ENCODE data around the gene LRRC55. TPM values are rescaled to one million over a fixed set of nuclear protein-coding genes. Genes with fewer than 3 reads are reported as not detected.
"Not testable (repeated sequence)": the region's sequence is repeated elsewhere in the genome, so short reads cannot be mapped to it uniquely, and the experiment has no call there.

The LRRC55 gene
- total RNA-seq, 1 donor from 2014 or later = not detected

- DNase-seq (ENCODE audit: low spot score) = no peak
Measured at GRCh38 chr11:57161351-57161750, 20.4 kb upstream of the LRRC55 start.

DNA sequence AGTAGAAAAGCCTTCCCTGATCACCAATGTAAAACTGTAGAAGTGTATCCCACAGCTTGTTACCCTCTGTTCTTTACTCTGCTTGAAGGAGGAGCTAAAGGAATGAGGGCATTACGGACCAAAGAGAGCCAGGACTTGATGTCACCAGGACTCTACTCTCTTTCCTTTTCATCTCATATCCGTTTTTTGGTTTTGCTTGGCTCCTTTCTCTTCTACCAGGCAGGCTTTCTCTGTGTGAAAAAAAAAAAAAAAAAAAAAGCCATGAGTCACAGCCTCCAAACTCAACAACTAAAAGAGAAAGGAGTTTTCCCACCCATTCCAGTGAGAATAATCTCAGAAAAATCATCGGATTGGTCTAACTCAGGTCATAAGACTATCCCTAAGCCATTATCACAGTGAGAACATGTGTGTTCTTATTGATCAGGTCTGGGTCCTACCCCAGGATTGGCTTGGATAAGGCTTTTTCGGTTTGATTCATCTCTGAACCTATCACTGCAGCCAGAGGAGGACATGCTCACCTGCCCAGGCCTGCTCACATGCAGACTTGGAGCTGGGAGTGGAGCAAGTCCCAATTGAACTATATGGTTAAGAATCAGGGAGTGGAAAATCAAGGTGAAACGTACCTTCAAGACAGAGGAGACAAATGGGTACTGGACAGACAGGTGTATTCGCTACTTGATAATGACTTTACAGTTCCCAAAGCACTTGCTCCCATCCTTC, 19.4 kb upstream of the LRRC55 start:
- no peak for DNase-seq (ENCODE audit: low spot score)

DNA sequence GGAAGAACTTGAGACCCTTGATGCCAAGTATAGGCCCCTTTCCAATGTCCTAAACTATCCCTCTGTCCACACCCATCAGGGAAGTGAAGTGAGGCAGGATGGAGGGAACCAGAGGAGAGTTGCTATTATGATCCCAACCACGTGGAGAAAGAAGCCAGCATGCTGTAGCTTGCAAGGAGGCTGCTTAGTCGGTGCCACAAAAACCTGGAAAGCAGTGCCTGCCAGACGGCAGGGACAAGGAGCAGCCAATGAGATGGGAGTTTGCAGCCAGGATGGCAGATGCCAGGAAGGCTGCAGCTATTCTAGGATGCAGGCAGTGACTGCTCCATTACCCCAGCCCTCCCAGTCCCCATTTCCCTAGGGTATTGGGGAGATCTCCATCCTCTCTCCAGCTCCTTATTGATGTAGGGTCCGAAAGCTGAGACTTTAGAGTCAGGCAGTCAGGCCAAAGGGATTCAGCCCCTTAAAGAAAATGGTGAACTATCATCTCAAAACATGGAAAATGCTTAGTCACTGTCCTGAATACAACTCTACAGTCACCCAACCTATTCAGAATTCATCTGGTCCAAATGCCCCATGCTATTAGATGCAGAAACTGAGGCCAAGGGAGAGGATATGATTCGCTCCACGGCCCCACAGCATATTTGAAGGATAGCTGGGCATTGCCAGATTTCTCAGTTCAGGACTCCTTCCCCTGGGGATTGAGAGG, 18.4 kb upstream of the LRRC55 start:
- no peak for DNase-seq (ENCODE audit: low spot score)

- no peak for DNase-seq (ENCODE audit: low spot score)
Measured at GRCh38 chr11:57164317-57164716, 17.4 kb upstream of the LRRC55 start.

- DNase-seq (ENCODE audit: low spot score) = no peak
Measured at GRCh38 chr11:57167125-57167846, 14.5 kb upstream of the LRRC55 start.

- DNase-seq (ENCODE audit: low spot score) = not testable (repeated sequence)
Measured at GRCh38 chr11:57169732-57170313, 11.9 kb upstream of the LRRC55 start.

DNA sequence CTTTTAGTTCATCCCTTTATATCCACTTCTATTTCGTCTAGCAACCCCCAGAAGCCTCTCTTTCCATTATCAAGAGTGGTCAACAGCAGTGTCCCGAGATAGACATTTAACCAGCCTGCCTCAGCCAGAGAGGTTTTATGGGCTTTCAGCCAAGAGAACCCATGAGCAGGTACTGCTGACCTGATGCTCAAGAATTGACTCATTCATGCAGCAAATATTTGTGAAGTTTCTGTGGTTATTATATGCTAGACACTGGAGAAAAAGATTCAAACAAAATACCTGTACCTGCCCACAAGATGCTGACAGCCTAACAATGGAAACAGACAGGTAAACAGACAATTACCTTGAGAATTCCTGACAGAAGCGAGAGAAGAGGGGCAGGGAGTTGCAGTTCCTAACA, 9.7 kb upstream of the LRRC55 start:
- DNase-seq (ENCODE audit: low spot score) = no peak

- no peak for DNase-seq (ENCODE audit: low spot score)
Measured at GRCh38 chr11:57174656-57175055, 7.1 kb upstream of the LRRC55 start.

GRCh38 chr11:57175478-57175877, 6.3 kb upstream of the LRRC55 start:
- no peak for DNase-seq (ENCODE audit: low spot score)

DNA sequence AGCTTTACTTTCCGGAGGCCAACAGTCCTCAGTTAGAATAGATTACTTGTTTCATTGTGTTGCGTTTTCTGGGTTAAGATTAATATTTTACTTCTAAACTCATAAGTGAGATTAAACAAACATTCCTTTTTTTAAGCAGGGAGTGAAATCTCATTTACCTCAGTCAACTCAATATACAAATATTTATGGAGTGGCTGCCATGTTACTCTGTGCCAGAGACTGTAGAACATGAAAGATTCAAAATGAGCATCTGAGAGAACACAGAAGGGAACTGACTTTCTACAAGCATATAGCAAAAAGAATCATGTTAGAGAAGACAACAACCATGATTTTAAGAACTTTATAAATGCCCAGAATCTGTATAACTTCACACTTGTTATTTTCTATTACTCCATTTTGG, 3.4 kb upstream of the LRRC55 start:
- DNase-seq (ENCODE audit: low spot score) = no peak

DNA sequence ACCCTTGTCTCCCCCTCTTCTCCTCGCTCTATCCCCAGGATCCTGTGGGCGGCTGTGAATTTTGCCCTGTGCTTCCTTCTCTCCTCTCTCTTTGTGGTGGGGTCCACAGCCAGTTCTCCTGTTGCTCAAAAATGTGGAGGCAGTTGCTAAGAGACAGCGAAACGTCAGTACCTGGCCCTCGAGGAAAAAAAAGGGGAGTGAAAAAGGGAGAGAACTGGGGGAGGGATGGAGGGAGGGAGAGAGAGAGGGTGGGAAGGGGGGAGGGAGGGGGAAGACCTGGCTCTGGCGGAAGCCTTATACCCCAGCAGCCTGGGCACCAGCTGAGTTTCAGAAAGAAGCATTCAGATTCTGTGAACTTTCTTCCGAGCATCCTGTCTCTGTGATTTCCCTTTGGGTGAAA, 2.1 kb upstream of the LRRC55 start:
- DNase-seq (ENCODE audit: low spot score) = no peak

DNA sequence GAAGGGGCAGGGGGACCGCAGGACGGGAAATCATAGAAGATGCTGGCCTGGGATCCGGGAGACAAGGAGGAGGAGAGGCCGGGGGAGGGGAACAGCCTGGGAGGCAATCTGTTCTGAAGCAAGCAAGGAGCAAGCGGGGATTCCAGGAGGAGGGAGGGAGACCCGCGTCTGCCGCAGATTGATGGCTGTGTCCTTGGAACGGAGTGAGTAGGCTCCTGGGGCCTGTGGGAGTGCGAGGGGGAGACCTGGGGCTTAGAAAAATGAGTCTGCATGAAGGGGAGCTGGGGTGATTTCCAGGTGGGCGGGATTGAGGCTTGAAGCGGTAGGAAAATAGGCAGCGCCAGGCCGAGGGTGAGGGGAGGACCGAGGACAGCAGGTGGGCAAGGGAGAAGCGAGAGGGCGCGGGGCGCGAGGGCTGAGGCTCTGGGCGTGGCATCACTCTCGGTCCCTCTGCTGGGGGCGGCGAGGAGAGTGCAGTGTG, 1.6 kb upstream of the LRRC55 start:
- DNase-seq (ENCODE audit: low spot score) = no peak

- no peak for DNase-seq (ENCODE audit: low spot score)
Measured at GRCh38 chr11:57180964-57181363, 789 bp upstream of the LRRC55 start.

DNA sequence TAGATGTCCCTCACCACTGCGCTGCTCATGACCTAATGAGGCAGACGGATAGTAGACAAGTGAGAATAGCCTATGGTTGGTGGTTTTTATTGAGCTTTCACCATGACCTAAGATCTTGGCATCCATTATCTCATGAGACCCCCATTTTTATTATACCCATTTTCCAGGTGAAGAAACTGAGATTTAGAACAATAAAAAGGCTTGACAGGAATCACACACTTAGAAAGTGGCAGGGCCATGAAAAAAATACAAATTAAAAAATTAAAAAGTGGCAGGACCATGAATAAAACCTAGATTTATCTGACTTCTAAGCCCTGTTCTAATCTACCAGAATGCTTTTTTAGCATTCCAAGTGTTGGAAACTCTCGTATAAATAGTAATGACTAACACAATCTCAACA, 1.1 kb downstream of the LRRC55 start:
- no peak for DNase-seq (ENCODE audit: low spot score)

GRCh38 chr11:57190548-57190947, 8.8 kb downstream of the LRRC55 start:
- DNase-seq (ENCODE audit: low spot score) = no peak

DNA sequence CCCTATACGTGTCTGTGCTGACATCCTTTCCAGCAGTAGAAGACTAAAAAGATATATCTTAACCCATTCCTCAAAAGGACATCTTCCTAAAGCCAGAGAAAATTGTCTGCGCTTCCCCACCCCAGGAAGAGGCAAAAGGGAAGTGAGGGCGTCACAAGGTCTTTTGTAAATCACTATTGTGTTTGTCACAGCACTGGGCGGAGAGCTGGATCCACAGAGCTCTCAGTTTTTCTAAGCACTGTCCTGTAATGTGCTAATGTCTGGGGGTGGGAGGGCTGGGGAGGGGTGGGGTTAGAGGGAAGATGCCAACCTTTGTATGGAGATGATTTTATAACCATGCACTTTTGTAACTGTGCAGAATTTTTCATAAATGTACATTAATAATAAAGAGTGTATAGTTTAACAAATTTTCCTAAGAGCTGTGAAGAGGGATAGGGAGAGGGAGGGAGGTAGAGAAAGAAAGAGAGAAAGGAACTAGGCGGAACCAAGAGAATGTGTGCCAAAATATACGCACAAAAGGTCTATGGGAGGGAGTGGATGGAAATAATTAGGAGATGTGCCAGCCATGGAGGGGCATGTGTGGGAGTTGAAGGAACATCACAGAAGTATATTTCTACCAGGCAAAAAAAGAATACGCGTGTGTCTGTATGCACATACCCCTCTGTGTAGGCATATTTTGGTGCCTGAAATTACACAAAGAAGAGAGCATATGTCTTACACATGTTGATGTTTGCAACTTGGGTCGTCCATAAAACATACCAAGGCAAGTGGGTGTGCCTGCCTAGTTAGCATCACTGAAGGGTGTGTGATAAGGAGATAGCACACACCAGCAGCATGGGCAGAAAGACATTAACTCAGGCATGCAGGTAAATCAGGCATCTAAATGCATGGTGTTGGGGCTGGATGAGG, 9.8 kb downstream of the LRRC55 start:
- no peak for DNase-seq (ENCODE audit: low spot score)

DNA sequence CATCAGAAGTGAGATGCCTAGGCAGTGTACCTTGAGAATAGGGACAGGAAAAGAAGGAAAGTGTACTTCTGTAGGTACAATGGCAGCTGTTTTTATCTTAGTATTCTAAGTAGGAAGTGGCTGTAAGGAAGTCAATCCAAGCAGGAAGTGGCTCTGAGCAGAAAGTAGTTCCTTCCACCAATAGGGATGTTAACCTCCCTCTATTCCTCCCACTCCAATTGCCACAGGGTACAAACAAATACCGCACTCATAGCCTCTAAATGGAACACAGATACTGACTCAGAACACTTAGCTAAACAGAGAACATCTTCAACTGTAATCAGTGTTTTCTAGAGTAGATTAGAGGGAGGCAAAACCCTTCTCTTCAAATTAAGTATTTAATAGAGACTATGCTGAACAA, 10.6 kb downstream of the LRRC55 start:
- no peak for DNase-seq (ENCODE audit: low spot score)

DNA sequence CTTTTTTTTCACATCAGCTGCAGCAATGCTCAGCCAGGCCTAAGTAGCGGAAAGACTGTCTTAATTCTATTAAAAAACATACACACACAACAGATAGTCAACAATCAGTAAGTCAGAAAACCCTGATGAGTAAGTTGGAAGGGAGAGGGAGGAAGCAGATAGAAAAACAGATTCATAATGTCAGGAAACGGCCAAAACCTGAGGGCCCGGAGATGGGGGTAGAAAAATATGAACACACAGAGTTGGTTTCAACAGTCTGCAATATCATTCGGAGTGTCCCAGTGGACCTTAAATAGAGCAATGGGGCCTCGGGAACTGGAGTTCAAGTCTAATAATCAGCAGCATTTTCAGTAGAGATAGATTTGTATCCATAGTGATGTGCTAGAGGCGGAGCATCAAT, 14.8 kb downstream of the LRRC55 start:
- DNase-seq (ENCODE audit: low spot score) = no peak

GRCh38 chr11:57197762-57198161, 16.0 kb downstream of the LRRC55 start:
- DNase-seq (ENCODE audit: low spot score) = no peak

GRCh38 chr11:57199330-57199729, 17.6 kb downstream of the LRRC55 start:
- DNase-seq (ENCODE audit: low spot score) = no peak

- no peak for DNase-seq (ENCODE audit: low spot score)
Measured at GRCh38 chr11:57200917-57201316, 19.2 kb downstream of the LRRC55 start.
